Mesendoderm (in vitro differentiated cells): Measurements from ENCODE around the gene TMC8.

Experiments
- DNase-seq: peaks from one replicate; pipeline ENCODE4 v3.0.0; 2013
- H2AK5ac ChIP-seq: 2 replicates; pipeline ENCODE4 v1.6.1; 2013; ENCODE audit warnings: low read length, inconsistent platforms
- H2BK120ac ChIP-seq: 2 replicates; pipeline ENCODE4 v1.6.1; 2013; ENCODE audit warnings: low read depth, mild to moderate bottlenecking, low read length, moderate library complexity, mixed read lengths
- H2BK15ac ChIP-seq: replicated peaks from 2 replicates; pipeline ENCODE4 v1.6.1; 2013; ENCODE audit warnings: low read depth, mild to moderate bottlenecking, moderate library complexity
- H2BK5ac ChIP-seq: 2 replicates; pipeline ENCODE4 v1.6.1; 2013; ENCODE audit warnings: low read length, inconsistent platforms
- H3K18ac ChIP-seq: 2 replicates; pipeline ENCODE4 v1.6.1; 2013; ENCODE audit warnings: mild to moderate bottlenecking, low read length, mixed read lengths
- H3K23ac ChIP-seq: one replicate; pipeline ENCODE4 v1.6.1; 2013; ENCODE audit warnings: low read length
- H3K27ac ChIP-seq: 2 replicates; pipeline ENCODE4 v1.5.1; 2013; ENCODE audit warnings: low read depth, mild to moderate bottlenecking, inconsistent platforms, low read length, moderate library complexity
- H3K27me3 ChIP-seq: 2 replicates; pipeline ENCODE4 v1.6.1; 2013; ENCODE audit warnings: low read length, control low read depth, mild to moderate bottlenecking, inconsistent platforms; ENCODE audit not compliant: insufficient read depth, poor library complexity
- H3K36me3 ChIP-seq: 2 replicates; pipeline ENCODE4 v1.6.1; 2013; ENCODE audit warnings: low read length, inconsistent platforms; ENCODE audit not compliant: control insufficient read depth, insufficient read depth
- H3K4ac ChIP-seq: one replicate; pipeline ENCODE4 v1.6.1; 2013; ENCODE audit warnings: low read depth, mild to moderate bottlenecking, low read length, moderate library complexity
- H3K4me1 ChIP-seq: 2 replicates; pipeline ENCODE4 v1.6.1; 2013; ENCODE audit warnings: low read depth, low read length, inconsistent platforms; ENCODE audit not compliant: control insufficient read depth
- H3K4me2 ChIP-seq: 2 replicates; pipeline ENCODE4 v1.6.1; 2013; ENCODE audit warnings: low read length
- H3K4me3 ChIP-seq: 2 replicates; pipeline ENCODE4 v1.5.1; 2013; ENCODE audit warnings: mild to moderate bottlenecking, low read length
- H3K56ac ChIP-seq: one replicate; pipeline ENCODE4 v1.6.1; 2013; ENCODE audit warnings: low read length
- H3K79me1 ChIP-seq: 2 replicates; pipeline ENCODE4 v1.6.1; 2013; ENCODE audit warnings: low read length, inconsistent platforms
- H3K79me2 ChIP-seq: 2 replicates; pipeline ENCODE4 v1.6.1; 2013; ENCODE audit warnings: mild to moderate bottlenecking, low read length; ENCODE audit not compliant: control insufficient read depth, insufficient read depth
- H3K9ac ChIP-seq: 2 replicates; pipeline ENCODE4 v1.6.1; 2013; ENCODE audit warnings: low read length, inconsistent platforms
- H4K5ac ChIP-seq: one replicate; pipeline ENCODE4 v1.6.1; 2013; ENCODE audit warnings: low read length
- H4K8ac ChIP-seq: one replicate; pipeline ENCODE4 v1.6.1; 2013; ENCODE audit warnings: low read depth, mild to moderate bottlenecking, control low read depth, low read length, moderate library complexity
- WGBS: extraction: QIAGEN DNeasy Blood & Tissue Kit; methylation state at CpG from one replicate; pipeline ENCODE4 v1.1.7; 2013; ENCODE audit warnings: low lambda C conversion rate, missing lambda C conversion rate; ENCODE audit not compliant: insufficient coverage; ENCODE audit errors: extremely low coverage; 5-methylcytosine and 5-hydroxymethylcytosine counted together

TMC8 gene

DNA sequence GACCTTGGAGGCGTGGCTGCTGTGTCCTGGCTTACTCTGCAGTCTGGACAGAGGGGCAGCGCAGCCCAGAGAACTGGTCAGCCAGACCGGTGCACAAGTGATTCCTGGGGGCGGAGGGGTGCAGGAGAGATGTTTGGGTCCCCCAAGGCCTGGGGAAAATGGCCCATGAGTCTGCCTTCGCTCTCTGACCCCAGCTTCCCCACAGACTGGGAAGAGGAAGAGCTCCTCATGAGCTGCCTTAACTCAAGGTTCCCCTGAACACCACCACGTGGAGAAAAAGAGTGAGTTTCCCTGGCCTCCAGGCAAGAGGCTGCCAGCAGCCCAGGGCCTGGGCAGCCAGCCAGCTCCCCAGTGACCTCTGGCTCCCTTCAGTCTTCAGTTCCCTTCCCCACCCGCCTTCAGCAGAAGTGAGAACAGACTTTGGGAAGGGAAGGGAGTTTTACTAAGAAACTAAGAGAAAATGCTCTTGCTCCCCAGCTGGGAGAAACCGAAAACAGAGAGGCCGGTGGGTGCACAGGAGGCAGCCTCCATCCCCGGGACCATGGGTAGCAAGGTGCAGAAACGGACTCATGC lies 13.7 kb downstream of the TMC8 start:
- no peaks in the 10 kb centered on the region for H3K27me3 ChIP-seq
- no peak overlapping the region for H3K18ac ChIP-seq
- H3K4me3 ChIP-seq: no peak overlapping the region

DNA sequence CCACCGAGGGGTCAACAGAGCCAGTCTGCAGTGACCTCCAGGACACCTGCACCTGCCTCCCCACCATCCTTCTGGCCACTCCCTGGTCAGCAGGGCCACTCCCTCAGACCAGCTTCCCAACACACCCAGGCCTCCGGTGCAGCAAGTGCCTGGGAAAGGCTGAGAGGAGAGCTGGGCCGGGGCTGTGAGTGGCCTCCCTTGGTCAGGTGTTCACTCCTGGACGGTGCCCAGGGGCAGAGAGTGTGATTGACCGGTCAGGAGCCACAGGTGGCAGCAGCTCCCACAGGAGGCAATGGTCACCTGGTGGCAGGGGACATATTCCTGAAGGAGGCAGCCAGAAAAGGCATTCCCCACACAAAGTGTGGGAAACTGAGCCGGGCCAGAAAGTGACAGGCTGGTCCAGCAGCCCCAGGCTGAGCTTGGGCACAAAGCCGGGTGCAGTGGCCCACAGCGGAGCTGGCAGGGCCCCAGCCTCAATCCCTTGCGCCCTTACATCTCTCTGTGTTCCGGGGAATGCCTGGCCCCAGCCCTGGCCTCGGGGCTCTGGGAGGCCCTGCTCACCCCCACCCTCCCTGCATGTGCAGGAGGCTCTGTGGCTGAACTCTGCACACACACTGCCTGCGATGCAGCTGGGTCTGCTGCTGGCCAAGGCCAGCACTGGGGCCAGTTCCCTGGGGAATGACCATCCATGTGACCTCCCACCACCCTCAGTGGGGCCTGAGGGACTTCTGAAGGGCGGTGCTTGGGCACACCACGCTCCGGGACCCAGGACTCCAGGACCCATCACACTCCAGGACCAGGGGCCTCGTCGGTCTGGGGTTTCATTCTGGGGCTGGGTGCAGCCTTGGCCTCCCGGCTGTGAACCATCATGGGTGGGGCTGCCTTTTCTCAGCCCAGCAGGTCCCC lies 14.4 kb downstream of the TMC8 start:
- Histone ChIP-seq H3K18ac (no peak overlapping the region), H3K79me1 (no peaks in the 10 kb centered on the region), H3K4me2 (no peak overlapping the region), H3K27ac (no peak overlapping the region), H4K8ac (no peak overlapping the region), H3K4me1 (no peaks in the 10 kb centered on the region), H4K5ac (no peak overlapping the region), H2BK15ac (no peak overlapping the region), H2BK5ac (no peak overlapping the region), H3K4me3 (no peak overlapping the region), H3K56ac (no peak overlapping the region), H3K27me3 (no peaks in the 10 kb centered on the region), H3K36me3 (no peaks in the 10 kb centered on the region), H2AK5ac (no peak overlapping the region), H3K23ac (no peak overlapping the region), H3K9ac (no peak overlapping the region), H2BK120ac (no peak overlapping the region), H3K4ac (no peak overlapping the region), H3K79me2 (no peaks in the 10 kb centered on the region)
- WGBS: no CpG with 5 or more reads among the region's 18 CpGs
- DNase-seq: no peak

More for the DNA sequence above, 13.7 kb downstream of the TMC8 start:
- Histone ChIP-seq H4K5ac (no peak overlapping the region), H3K36me3 (no peaks in the 10 kb centered on the region), H4K8ac (no peak overlapping the region), H2BK15ac (no peak overlapping the region), H2AK5ac (no peak overlapping the region), H3K4ac (no peak overlapping the region), H3K56ac (no peak overlapping the region), H2BK5ac (no peak overlapping the region), H3K4me2 (no peak overlapping the region), H3K79me1 (no peaks in the 10 kb centered on the region), H3K79me2 (no peaks in the 10 kb centered on the region), H3K4me1 (no peaks in the 10 kb centered on the region), H3K9ac (no peak overlapping the region), H3K23ac (no peak overlapping the region), H2BK120ac (no peak overlapping the region), H3K27ac (no peak overlapping the region)
- DNase-seq: no peak
- no CpG with 5 or more reads among the region's 11 CpGs for WGBS

DNA sequence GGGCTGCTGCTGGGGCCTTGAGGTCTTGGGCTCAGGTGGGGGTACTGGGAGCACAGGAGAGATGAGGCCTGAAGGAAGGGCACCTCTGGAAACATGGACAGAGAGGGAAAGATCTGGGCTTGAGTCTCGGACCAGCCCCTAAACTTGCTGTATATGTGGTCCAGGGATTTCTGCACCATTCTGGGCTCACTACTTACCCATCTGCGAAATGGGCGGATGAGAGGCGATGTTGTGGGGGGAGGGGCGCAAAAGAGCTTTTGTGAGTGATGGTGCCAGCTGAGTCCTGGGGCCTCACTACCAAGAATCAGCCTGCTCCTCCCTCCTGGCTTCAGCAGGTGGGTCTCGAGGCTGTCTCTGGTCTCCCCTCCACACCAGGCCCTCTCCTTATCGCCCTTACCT lies 15.9 kb downstream of the TMC8 start:
- H3K79me1 ChIP-seq: no peaks in the 10 kb centered on the region
- no peak overlapping the region for H3K27ac ChIP-seq
- no peak overlapping the region for H3K4me2 ChIP-seq
- no peak overlapping the region for H2BK120ac ChIP-seq
- no peaks in the 10 kb centered on the region for H3K36me3 ChIP-seq
- no peak overlapping the region for H2BK15ac ChIP-seq
- no peak overlapping the region for H3K56ac ChIP-seq
- no peak overlapping the region for H2AK5ac ChIP-seq
- H3K27me3 ChIP-seq: no peaks in the 10 kb centered on the region
- no peak overlapping the region for H4K8ac ChIP-seq
- H3K18ac ChIP-seq: no peak overlapping the region
- no peak overlapping the region for H3K4me3 ChIP-seq
- H3K79me2 ChIP-seq: no peaks in the 10 kb centered on the region
- H3K4me1 ChIP-seq: no peaks in the 10 kb centered on the region
- no peak overlapping the region for H3K23ac ChIP-seq
- no CpG with 5 or more reads among the region's 7 CpGs for WGBS
- DNase-seq: no peak
- no peak overlapping the region for H3K4ac ChIP-seq
- H3K9ac ChIP-seq: no peak overlapping the region
- no peak overlapping the region for H2BK5ac ChIP-seq
- no peak overlapping the region for H4K5ac ChIP-seq

- Histone ChIP-seq H3K23ac (no peak overlapping the region), H2BK5ac (no peak overlapping the region), H4K5ac (no peak overlapping the region), H2BK120ac (no peak overlapping the region), H3K4me3 (no peak overlapping the region), H2BK15ac (no peak overlapping the region), H3K36me3 (no peaks in the 10 kb centered on the region), H3K27ac (no peak overlapping the region), H3K79me1 (no peaks in the 10 kb centered on the region), H3K27me3 (no peaks in the 10 kb centered on the region), H3K4me2 (no peak overlapping the region), H3K4ac (no peak overlapping the region), H3K18ac (no peak overlapping the region), H3K56ac (no peak overlapping the region), H2AK5ac (no peak overlapping the region), H3K79me2 (no peaks in the 10 kb centered on the region), H4K8ac (no peak overlapping the region), H3K4me1 (no peaks in the 10 kb centered on the region), H3K9ac (no peak overlapping the region)
- whole genome bisulfite sequencing: no CpG with 5 or more reads among the region's 6 CpGs
- DNase-seq: no peak
These were observed 16.3 kb downstream of the TMC8 start for GRCh38 chr17:78146881-78147280.

DNA sequence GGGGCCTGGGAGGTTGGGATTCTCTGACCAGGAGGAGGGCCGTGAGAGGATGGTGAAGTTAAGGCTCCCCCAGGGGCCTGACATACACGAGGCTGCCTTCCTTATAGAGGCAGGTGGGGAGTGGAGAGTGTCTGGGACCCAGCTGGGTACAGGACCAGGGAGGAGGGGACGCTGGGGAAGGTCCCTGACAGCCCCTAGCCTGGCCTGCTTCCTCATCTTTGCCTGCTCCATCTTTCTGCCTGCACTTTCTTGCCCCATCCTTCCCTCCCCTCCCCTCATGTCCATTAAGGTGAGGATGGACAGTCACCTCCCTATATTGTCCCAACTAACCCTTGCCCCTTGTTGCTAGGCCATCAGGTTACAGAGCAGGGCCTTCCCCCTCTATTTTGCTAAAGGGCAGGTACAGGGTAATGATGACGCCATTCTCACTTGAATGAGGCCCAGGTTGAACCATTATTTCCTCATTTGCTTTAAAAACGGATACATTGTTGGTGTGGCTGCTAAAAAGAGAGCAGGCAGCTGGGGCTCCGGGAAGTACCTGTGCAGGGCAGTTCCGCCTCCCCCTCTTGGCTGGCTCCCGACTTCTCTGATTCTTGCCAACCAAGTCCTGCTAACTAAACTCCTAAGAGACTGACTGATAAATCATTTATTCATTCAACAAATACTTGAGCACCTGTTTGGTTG lies 16.9 kb downstream of the TMC8 start:
- DNase-seq: no peak
- Histone ChIP-seq H4K8ac (no peak overlapping the region), H2BK15ac (no peak overlapping the region), H2BK5ac (no peak overlapping the region), H3K4me1 (no peaks in the 10 kb centered on the region), H3K23ac (no peak overlapping the region), H2AK5ac (no peak overlapping the region), H3K56ac (no peak overlapping the region), H3K4me2 (no peak overlapping the region), H3K4ac (no peak overlapping the region), H4K5ac (no peak overlapping the region), H3K27me3 (no peaks in the 10 kb centered on the region), H2BK120ac (no peak overlapping the region), H3K4me3 (no peak overlapping the region), H3K9ac (no peak overlapping the region), H3K27ac (no peak overlapping the region), H3K18ac (no peak overlapping the region), H3K36me3 (no peaks in the 10 kb centered on the region), H3K79me1 (no peaks in the 10 kb centered on the region), H3K79me2 (no peaks in the 10 kb centered on the region)
- no CpG with 5 or more reads among the region's 8 CpGs for WGBS
